Neural cell (in vitro differentiated cells): ENCODE data around the gene ACTL10. TPM values are rescaled to one million over a fixed set of nuclear protein-coding genes. Genes with fewer than 3 reads are reported as not detected.

Experiments used
- H2AFZ ChIP-seq: fragments of 200-600, 300-800 bp; sonication (generic), shearing (Covaris generic); 2 replicates; pipeline ENCODE4 v1.6.0; 2014; ENCODE audit warnings: low read depth, mild to moderate bottlenecking, antibody characterized with exemption, low read length, moderate library complexity
- H3F3A ChIP-seq: fragments of 200-600 bp; shearing (Covaris generic); 2 replicates; pipeline ENCODE4 v1.6.1; 2016; ENCODE audit warnings: mild to moderate bottlenecking, moderate library complexity, mixed read lengths, antibody characterized with exemption, low read length; ENCODE audit not compliant: insufficient read depth, poor library complexity, severe bottlenecking
- H3K27ac ChIP-seq: fragments of 200-600, 300-800 bp; sonication (generic), shearing (Covaris generic); 2 replicates; pipeline ENCODE4 v1.5.1; 2014; ENCODE audit warnings: mild to moderate bottlenecking, low read length, moderate library complexity
- H3K27me3 ChIP-seq: fragments of 300-800, 200-600 bp; sonication (generic), shearing (Covaris generic); 2 replicates; pipeline ENCODE4 v1.6.0; 2014; ENCODE audit warnings: mild to moderate bottlenecking, low read depth, low read length, moderate library complexity; ENCODE audit not compliant: insufficient read depth
- H3K36me3 ChIP-seq: fragments of 300-800, 200-600 bp; sonication (generic), shearing (Covaris generic); 2 replicates; pipeline ENCODE4 v1.5.1; 2014; ENCODE audit warnings: mild to moderate bottlenecking, antibody characterized with exemption, low read length, moderate library complexity; ENCODE audit not compliant: insufficient read depth
- H3K4me2 ChIP-seq: fragments of 300-800, 200-600 bp; sonication (generic), shearing (Covaris generic); 2 replicates; pipeline ENCODE4 v1.6.0; 2014; ENCODE audit warnings: mild to moderate bottlenecking, low read length
- H3K4me3 ChIP-seq: fragments of 300-800, 200-600 bp; sonication (generic), shearing (Covaris generic); 2 replicates; pipeline ENCODE4 v1.5.1; 2014; ENCODE audit warnings: mild to moderate bottlenecking, low read length, moderate library complexity
- H3K79me2 ChIP-seq: fragments of 200-600 bp; shearing (Covaris generic); replicated peaks from 2 replicates; pipeline ENCODE4 v1.6.0; 2014; ENCODE audit warnings: mild to moderate bottlenecking, low read length, moderate library complexity; ENCODE audit not compliant: insufficient read depth
- H3K9ac ChIP-seq: fragments of 300-800, 200-600 bp; sonication (generic), shearing (Covaris generic); 2 replicates; pipeline ENCODE4 v1.6.1; 2016; ENCODE audit warnings: mild to moderate bottlenecking, low read length, mixed read lengths
- H3K9me2 ChIP-seq: fragments of 200-600 bp; shearing (Covaris generic); 2 replicates; pipeline ENCODE4 v1.6.1; 2016; ENCODE audit warnings: mild to moderate bottlenecking, low read length, mixed read lengths; ENCODE audit not compliant: insufficient read depth
- H3K9me3 ChIP-seq: fragments of 200-600, 300-800 bp; sonication (generic), shearing (Covaris generic); 2 replicates; pipeline ENCODE4 v1.6.1; 2016; ENCODE audit warnings: mild to moderate bottlenecking, mixed run types, low read length, moderate library complexity, mixed read lengths
- H4K20me1 ChIP-seq: fragments of 200-600 bp; shearing (Covaris generic); 2 replicates; pipeline ENCODE4 v1.6.1; 2016; ENCODE audit warnings: mild to moderate bottlenecking, mixed run types; ENCODE audit not compliant: insufficient read depth
- EP300 ChIP-seq: fragments of 450-650 bp; conservative IDR thresholded peaks from 2 replicates; pipeline ENCODE4 v1.6.1; 2014; ENCODE audit warnings: antibody characterized with exemption, mild to moderate bottlenecking, moderate library complexity; ENCODE audit not compliant: poor library complexity, severe bottlenecking
- EZH2 ChIP-seq: fragments of 200-600, 300-800 bp; shearing (Covaris generic), sonication (generic); IDR thresholded peaks from 2 replicates; pipeline ENCODE4 v1.6.1; 2014; ENCODE audit warnings: antibody characterized with exemption, low read length, borderline replicate concordance, mild to moderate bottlenecking; ENCODE audit not compliant: insufficient read depth, poor library complexity, severe bottlenecking
- MXI1 ChIP-seq: fragments of 450-650 bp; conservative IDR thresholded peaks from 2 replicates; pipeline ENCODE4 v1.6.1; 2014; ENCODE audit warnings: antibody characterized with exemption, mild to moderate bottlenecking; ENCODE audit not compliant: poor library complexity, severe bottlenecking
- POLR2AphosphoS5 ChIP-seq: IDR thresholded peaks from 2 replicates; pipeline ENCODE4 v1.6.1; 2012
- RAD21 ChIP-seq: fragments of 450-650 bp; conservative IDR thresholded peaks from 2 replicates; pipeline ENCODE4 v1.6.1; 2014; ENCODE audit warnings: antibody characterized with exemption, mild to moderate bottlenecking, moderate library complexity
- SMC3 ChIP-seq: fragments of 450-650 bp; conservative IDR thresholded peaks from 2 replicates; pipeline ENCODE4 v1.6.1; 2014; ENCODE audit warnings: antibody characterized with exemption, mild to moderate bottlenecking, moderate library complexity; ENCODE audit not compliant: poor library complexity
- TAF1 ChIP-seq: IDR thresholded peaks from 2 replicates; pipeline ENCODE4 v1.6.1; 2012; ENCODE audit warnings: low read depth
- polyA plus RNA-seq: library from polyadenylated mRNA; depleted of rRNA; stranded (reverse); fragments of >200 nt; gene quantifications from 2 replicates; pipeline ENCODE4 v1.2.3, GENCODE V29; 2014
- TF ChIP-seq, protein P1 (sequence below): fragments of 450-650 bp; IDR thresholded peaks from 2 replicates; pipeline ENCODE4 v1.5.1; 2014; ENCODE audit warnings: antibody characterized with exemption, mild to moderate bottlenecking, moderate library complexity; ENCODE audit not compliant: poor library complexity, severe bottlenecking
- TF ChIP-seq, protein P2 (sequence below): IDR thresholded peaks from 2 replicates; pipeline ENCODE4 v1.6.1; 2012; ENCODE audit warnings: borderline replicate concordance

The ACTL10 gene
- polyA plus RNA-seq, 1 donor from 2014 or later = not detected

DNA sequence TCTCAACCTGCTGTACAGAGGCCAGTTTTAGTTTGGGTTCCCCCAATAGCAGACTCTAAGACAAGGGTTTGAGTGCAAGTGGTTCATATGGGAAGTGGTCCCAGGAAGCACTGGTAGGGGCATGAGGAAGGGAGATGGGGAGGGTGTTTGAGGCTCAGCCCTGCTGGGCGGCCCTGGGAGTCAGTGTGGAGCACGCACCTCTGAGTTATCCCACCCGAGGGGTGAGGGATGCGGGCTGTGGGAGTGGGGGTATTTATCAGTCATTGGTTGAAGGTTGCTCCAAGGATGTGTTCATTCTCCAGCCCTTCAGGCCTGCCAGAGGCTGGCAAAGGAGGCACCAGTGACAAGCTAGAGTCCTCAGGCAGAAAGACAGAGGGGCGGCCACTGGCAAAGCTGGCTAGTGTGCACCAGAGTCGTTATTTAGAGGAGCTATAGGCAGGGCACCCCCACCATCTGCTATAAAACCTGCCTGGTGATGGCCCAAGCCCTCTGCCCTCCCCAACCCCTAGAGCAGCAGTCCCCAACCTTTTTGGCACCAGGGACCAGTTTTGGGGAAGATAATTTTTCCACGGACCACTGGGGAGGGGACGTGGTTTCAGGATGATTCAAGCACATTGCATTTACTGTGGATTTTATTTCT lies 36.9 kb downstream of the ACTL10 start:
- Histone ChIP-seq H3K9ac (no peak overlapping the region), H3K9me2 (no peaks in the 10 kb centered on the region), H4K20me1 (no peaks in the 10 kb centered on the region), H3K27me3 (no peaks in the 10 kb centered on the region), H3K4me2 (no peak overlapping the region), H3K79me2 (no peaks in the 10 kb centered on the region), H3K4me3 (no peak overlapping the region), H3F3A (no peaks in the 10 kb centered on the region), H3K27ac (no peak overlapping the region), H2AFZ (no peak overlapping the region), H3K36me3 (no peaks in the 10 kb centered on the region), H3K9me3 (no peaks in the 10 kb centered on the region)
- no peak for TF ChIP-seq EZH2
- TF ChIP-seq POLR2AphosphoS5 = no peak
- no peak for TF ChIP-seq MXI1
- no peak for TF ChIP-seq EP300
- TF ChIP-seq TAF1 = no peak
- TF ChIP-seq, protein P1, sequence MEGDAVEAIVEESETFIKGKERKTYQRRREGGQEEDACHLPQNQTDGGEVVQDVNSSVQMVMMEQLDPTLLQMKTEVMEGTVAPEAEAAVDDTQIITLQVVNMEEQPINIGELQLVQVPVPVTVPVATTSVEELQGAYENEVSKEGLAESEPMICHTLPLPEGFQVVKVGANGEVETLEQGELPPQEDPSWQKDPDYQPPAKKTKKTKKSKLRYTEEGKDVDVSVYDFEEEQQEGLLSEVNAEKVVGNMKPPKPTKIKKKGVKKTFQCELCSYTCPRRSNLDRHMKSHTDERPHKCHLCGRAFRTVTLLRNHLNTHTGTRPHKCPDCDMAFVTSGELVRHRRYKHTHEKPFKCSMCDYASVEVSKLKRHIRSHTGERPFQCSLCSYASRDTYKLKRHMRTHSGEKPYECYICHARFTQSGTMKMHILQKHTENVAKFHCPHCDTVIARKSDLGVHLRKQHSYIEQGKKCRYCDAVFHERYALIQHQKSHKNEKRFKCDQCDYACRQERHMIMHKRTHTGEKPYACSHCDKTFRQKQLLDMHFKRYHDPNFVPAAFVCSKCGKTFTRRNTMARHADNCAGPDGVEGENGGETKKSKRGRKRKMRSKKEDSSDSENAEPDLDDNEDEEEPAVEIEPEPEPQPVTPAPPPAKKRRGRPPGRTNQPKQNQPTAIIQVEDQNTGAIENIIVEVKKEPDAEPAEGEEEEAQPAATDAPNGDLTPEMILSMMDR = no peak
- TF ChIP-seq SMC3 = no peak
- TF ChIP-seq RAD21 = no peak
- TF ChIP-seq, protein P2, sequence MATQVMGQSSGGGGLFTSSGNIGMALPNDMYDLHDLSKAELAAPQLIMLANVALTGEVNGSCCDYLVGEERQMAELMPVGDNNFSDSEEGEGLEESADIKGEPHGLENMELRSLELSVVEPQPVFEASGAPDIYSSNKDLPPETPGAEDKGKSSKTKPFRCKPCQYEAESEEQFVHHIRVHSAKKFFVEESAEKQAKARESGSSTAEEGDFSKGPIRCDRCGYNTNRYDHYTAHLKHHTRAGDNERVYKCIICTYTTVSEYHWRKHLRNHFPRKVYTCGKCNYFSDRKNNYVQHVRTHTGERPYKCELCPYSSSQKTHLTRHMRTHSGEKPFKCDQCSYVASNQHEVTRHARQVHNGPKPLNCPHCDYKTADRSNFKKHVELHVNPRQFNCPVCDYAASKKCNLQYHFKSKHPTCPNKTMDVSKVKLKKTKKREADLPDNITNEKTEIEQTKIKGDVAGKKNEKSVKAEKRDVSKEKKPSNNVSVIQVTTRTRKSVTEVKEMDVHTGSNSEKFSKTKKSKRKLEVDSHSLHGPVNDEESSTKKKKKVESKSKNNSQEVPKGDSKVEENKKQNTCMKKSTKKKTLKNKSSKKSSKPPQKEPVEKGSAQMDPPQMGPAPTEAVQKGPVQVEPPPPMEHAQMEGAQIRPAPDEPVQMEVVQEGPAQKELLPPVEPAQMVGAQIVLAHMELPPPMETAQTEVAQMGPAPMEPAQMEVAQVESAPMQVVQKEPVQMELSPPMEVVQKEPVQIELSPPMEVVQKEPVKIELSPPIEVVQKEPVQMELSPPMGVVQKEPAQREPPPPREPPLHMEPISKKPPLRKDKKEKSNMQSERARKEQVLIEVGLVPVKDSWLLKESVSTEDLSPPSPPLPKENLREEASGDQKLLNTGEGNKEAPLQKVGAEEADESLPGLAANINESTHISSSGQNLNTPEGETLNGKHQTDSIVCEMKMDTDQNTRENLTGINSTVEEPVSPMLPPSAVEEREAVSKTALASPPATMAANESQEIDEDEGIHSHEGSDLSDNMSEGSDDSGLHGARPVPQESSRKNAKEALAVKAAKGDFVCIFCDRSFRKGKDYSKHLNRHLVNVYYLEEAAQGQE = no peak

DNA sequence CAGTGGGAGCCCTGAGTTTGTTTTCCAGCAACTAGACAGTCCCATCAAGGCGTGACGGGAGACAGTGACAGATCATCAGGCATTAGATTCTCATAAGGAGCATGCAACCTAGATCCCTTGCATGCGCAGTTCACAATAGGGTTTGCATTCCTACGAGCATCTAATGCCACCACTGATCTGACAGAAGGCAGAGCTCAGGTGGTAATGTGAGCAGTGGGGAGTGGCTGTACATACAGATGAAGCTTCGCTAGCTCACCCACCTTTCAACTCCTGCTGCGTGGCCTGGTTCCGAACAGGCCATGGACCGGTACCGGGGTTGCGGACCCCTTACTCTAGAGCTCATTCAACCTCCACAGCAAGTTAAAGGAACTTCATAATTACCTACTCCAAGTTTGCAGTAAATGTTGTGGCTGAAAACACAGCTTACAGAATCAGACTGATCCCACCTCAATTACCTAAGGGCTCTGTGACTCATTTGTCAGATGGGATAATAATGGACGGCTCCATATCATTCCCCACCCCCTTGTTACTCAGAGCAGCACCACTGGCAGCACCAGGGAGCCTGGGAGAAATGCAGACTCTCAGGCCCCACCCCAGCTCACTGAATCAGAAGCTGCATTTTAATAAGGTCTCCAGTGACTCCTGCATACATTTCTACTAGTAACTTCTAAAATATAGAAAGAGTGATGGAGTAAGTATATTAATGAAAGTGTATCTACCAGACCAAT lies 37.6 kb downstream of the ACTL10 start:
- no peaks in the 10 kb centered on the region for H4K20me1 ChIP-seq
- no peaks in the 10 kb centered on the region for H3K9me2 ChIP-seq
- H3K9me3 ChIP-seq = no peaks in the 10 kb centered on the region
- no peak overlapping the region for H3K4me2 ChIP-seq
- TF ChIP-seq EP300 (no peak), TAF1 (no peak), RAD21 (no peak), MXI1 (no peak), EZH2 (no peak), POLR2AphosphoS5 (no peak), SMC3 (no peak)
- TF ChIP-seq, protein P2 = no peak
- TF ChIP-seq, protein P1 = no peak
- no peaks in the 10 kb centered on the region for H3K27me3 ChIP-seq
- no peak overlapping the region for H3K27ac ChIP-seq
- no peak overlapping the region for H3K9ac ChIP-seq
- H3K79me2 ChIP-seq = no peaks in the 10 kb centered on the region
- no peaks in the 10 kb centered on the region for H3F3A ChIP-seq
- no peak overlapping the region for H2AFZ ChIP-seq
- H3K4me3 ChIP-seq = no peak overlapping the region
- H3K36me3 ChIP-seq = no peaks in the 10 kb centered on the region
